Measurements from ENCODE around the gene FPGS. TPM values are rescaled to one million over a fixed set of nuclear protein-coding genes. Genes with fewer than 3 reads are reported as not detected.
A peak's percentile ranks its signal among the peaks of the same experiment; 100 is the strongest.
"Not testable (repeated sequence)": the region's sequence is repeated elsewhere in the genome, so short reads cannot be mapped to it uniquely, and the experiment has no call there.

FPGS gene
- total and polyA plus RNA-seq, 2 of the 4 experiments (the other 2 are of a cell fraction) = 43.9 to 75.7 TPM

- H3K4me2 ChIP-seq (ENCODE audit: low read depth, low read length); POLR2A ChIA-PET (ENCODE audit: unreplicated experiment); CTCF ChIA-PET; ATAC-seq (ENCODE audit: low read depth); H4K20me1 ChIP-seq (ENCODE audit: insufficient read depth, low read length); BruUV-seq (replicated peaks); in situ Hi-C loops (cut with MboI; ENCODE audit: low sequenced_read_pairs); H3K4me3 ChIP-seq (ENCODE audit: insufficient read depth, low read depth, low read length); dilution Hi-C loops (cut with HindIII; ENCODE audit: low sequenced_read_pairs, unreplicated experiment); H3K27me3 ChIP-seq (ENCODE audit: control insufficient read depth, insufficient read depth, low read length); H3K36me3 ChIP-seq (ENCODE audit: control insufficient read depth, insufficient read depth, low read length); DNase-seq; H3K9me3 ChIP-seq (ENCODE audit: control insufficient read depth, insufficient read depth, low read length): not testable (repeated sequence)
- Histone ChIP-seq H2AK5ac (ENCODE audit: low read depth, low read length) (peak overlapping the region; percentile 96), H4K8ac (ENCODE audit: low read depth in 2 of 2, low read length in 2 of 2) (peak overlapping the region; percentile 72 to 92; a peak in 3 of 4 replicates), H3K9ac (ENCODE audit: low read depth, low read length) (peak overlapping the region; percentile 8; the same call in 1 of the 2 replicates), H2AFZ (replicated peaks; ENCODE audit: low read length, poor library complexity) (peak overlapping the region; percentile 82), H2BK15ac (ENCODE audit: low read depth, low read length) (peak overlapping the region; percentile 77; the same call in 1 of the 3 replicates), H2AK9ac (replicated peaks; ENCODE audit: low read depth, low read length, poor library complexity) (peak overlapping the region; percentile 90), H3K27ac (ENCODE audit: insufficient read depth, low read length) (peak overlapping the region; percentile 91), H3K9me1 (ENCODE audit: insufficient read depth, low read length) (peaks cover 33% of the 10 kb centered on the region), H3K23ac (ENCODE audit: low read depth, low read length) (peak overlapping the region; percentile 95), H3K4ac (ENCODE audit: low read depth, low read length) (peak overlapping the region; percentile 90), H3K4me1 (ENCODE audit: control insufficient read depth, insufficient read depth, low read length) (peaks cover 38% of the 10 kb centered on the region), H4K5ac (ENCODE audit: low read depth, low read length) (peak overlapping the region; percentile 83), H2BK120ac (ENCODE audit: low read depth, low read length) (peak overlapping the region; percentile 96), H3K79me1 (ENCODE audit: low read depth in 1 of 2, low read length in 2 of 2) (peaks cover 24 to 69% of the 10 kb centered on the region in 2 experiments), H3K18ac (ENCODE audit: low read depth, low read length) (peak overlapping the region; percentile 85), H2BK5ac (ENCODE audit: low read depth, low read length, poor library complexity, severe bottlenecking) (peak overlapping the region; percentile 88), H3K14ac (replicated peaks; ENCODE audit: low read depth, low read length) (peak overlapping the region; percentile 91), H3K56ac (ENCODE audit: extremely low read depth, insufficient read depth, low read length) (peak overlapping the region; percentile 65; the same call in 1 of the 2 replicates), H4K91ac (ENCODE audit: insufficient read depth, low read depth, low read length) (peak overlapping the region; percentile 85), H2BK20ac (ENCODE audit: low read depth, low read length) (peak overlapping the region; percentile 92)
- WGBS, 2 experiments (ENCODE audit: extremely low coverage in 2 of 2, insufficient read length in 1 of 2) = no CpG with 5 or more reads among the region's 3 CpGs
- intact Hi-C loops (cut with micrococcal nuclease) = loop anchor here (5.0 kb wide), 1 partner anchor 81 kb away; the partner anchor contains the start of gene ST6GALNAC4
Measured at GRCh38 chr9:127836561-127836960, 33.9 kb downstream of the FPGS start.
